Measurements from ENCODE around the gene HIGD1A. TPM values are rescaled to one million over a fixed set of nuclear protein-coding genes. Genes with fewer than 3 reads are reported as not detected.

Gene HIGD1A
- polyA plus RNA-seq, 4 donors: 135 to 193 (median 161) TPM

GRCh38 chr3:42741796-42742195 is 62.5 kb downstream of the HIGD1A start:
- no peak for DNase-seq (ENCODE audit: low read depth in 4 of 4, low spot score in 2 of 4)

- peak in 1 of 4 donors; percentile 36 for DNase-seq (ENCODE audit: low read depth in 4 of 4, low spot score in 2 of 4)
Observed at GRCh38 chr3:42739401-42740158, 64.7 kb downstream of the HIGD1A start.

GRCh38 chr3:42736531-42736930 is 67.8 kb downstream of the HIGD1A start:
- no peak for DNase-seq (ENCODE audit: low read depth in 4 of 4, low spot score in 2 of 4)

GRCh38 chr3:42736081-42736480 is 68.2 kb downstream of the HIGD1A start:
- DNase-seq (ENCODE audit: low read depth in 4 of 4, low spot score in 2 of 4): no peak

GRCh38 chr3:42735615-42736014 is 68.7 kb downstream of the HIGD1A start:
- DNase-seq (ENCODE audit: low read depth in 4 of 4, low spot score in 2 of 4): no peak

GRCh38 chr3:42735019-42735418 is 69.3 kb downstream of the HIGD1A start:
- no peak for DNase-seq (ENCODE audit: low read depth in 4 of 4, low spot score in 2 of 4)

GRCh38 chr3:42734263-42734860 is 69.9 kb downstream of the HIGD1A start:
- no peak for DNase-seq (ENCODE audit: low read depth in 4 of 4, low spot score in 2 of 4)

- DNase-seq (ENCODE audit: low read depth in 4 of 4, low spot score in 2 of 4): no peak
Observed at GRCh38 chr3:42733501-42734262, 70.6 kb downstream of the HIGD1A start.

Other genes with a start within 250 kb of the HIGD1A start
- gene SEC22C, start 222.5 kb downstream of the HIGD1A start, polyA plus RNA-seq (ENCODE audit: insufficient read length in 4 of 4): 10 to 100 TPM; 40.7 to 46.7 (median 43.0) TPM
- 10 to 100 TPM; 22.8 to 26.3 (median 25.4) TPM for gene SS18L2, start 213.6 kb downstream of the HIGD1A start, polyA plus RNA-seq (ENCODE audit: insufficient read length in 4 of 4)
- 100 to 1,000 TPM in 2 of 4 donors, 10 to 100 TPM in 2; 52.4 to 201 (median 108) TPM for gene NKTR, start 203.8 kb downstream of the HIGD1A start, polyA plus RNA-seq (ENCODE audit: insufficient read length in 4 of 4)
- 10 to 100 TPM; 14.1 to 19.3 (median 17.9) TPM for gene ZBTB47, start 150.8 kb downstream of the HIGD1A start, polyA plus RNA-seq (ENCODE audit: insufficient read length in 4 of 4)
- not detected for gene KLHL40, start 119.0 kb downstream of the HIGD1A start, polyA plus RNA-seq (ENCODE audit: insufficient read length in 4 of 4)
- under 1 TPM; 0.43 to 0.74 (median 0.50) TPM for gene HHATL, start 101.7 kb downstream of the HIGD1A start, polyA plus RNA-seq (ENCODE audit: insufficient read length in 4 of 4)
- 1 to 10 TPM; 2.6 to 4.1 (median 3.3) TPM for gene CCDC13, start 31.2 kb downstream of the HIGD1A start, polyA plus RNA-seq (ENCODE audit: insufficient read length in 4 of 4)
- gene ACKR2, start 5.0 kb upstream of the HIGD1A start, polyA plus RNA-seq (ENCODE audit: insufficient read length in 4 of 4): 1 to 10 TPM; 1.8 to 3.2 (median 3.1) TPM
- gene CYP8B1, start 71.4 kb upstream of the HIGD1A start, polyA plus RNA-seq (ENCODE audit: insufficient read length in 4 of 4): 1 to 10 TPM in 1 of 4 donors, under 1 TPM in 3; 0.62 to 1.2 (median 0.84) TPM
- 10 to 100 TPM; 18.4 to 44.1 (median 29.3) TPM for gene ZNF662, start 101.7 kb upstream of the HIGD1A start, polyA plus RNA-seq (ENCODE audit: insufficient read length in 4 of 4)
- gene GASK1A, start 174.8 kb upstream of the HIGD1A start, polyA plus RNA-seq (ENCODE audit: insufficient read length in 4 of 4): 1 to 10 TPM; 3.1 to 4.6 (median 3.7) TPM

Data from left renal cortex interstitium (tissue), 4 donors.